ENCODE data around the gene TMEM37. TPM values are rescaled to one million over a fixed set of nuclear protein-coding genes. Genes with fewer than 3 reads are reported as not detected.

Gene TMEM37
- polyA plus RNA-seq, 3 donors = 6.0 to 77.7 (median 9.2) TPM

DNA sequence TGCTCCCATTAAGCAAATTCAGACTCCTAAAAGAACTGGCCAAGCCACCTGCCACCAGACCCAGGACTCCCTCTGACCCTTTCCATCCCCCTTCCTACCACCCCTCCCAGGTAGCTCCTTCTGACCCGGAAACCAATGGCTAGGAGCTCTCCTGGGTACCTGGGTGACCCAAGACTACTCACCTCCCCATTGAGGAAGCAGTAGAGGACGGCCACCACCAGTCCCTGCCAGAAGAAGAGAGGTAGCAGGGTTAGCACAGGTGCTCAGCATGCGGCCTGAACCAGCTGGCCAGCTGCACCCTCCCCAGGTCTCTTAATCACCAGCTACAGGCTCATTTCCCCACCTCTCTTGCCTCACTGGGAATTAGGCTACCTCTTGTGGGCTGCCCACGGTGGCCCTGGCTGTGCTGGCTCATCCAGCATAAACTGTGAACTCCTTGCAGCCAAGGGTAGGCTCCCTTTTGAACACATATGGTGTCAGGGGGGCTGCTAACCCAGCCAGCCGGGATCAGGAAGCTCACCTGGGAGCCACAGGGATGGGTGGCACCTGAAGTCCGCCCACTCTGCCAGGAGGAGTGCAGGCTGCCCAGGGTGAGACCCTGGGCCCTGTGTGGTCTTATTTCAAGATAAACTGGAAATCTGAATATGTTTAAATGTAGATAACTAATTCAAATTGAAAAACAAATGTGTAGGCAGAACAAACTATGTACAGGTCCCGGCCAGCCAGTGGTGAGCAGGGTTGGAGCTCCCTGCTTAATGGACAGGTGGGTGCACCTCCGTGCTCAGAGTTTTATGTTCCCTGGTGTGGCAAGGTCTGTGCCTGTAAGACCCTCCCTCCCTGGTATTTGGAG, 9.9 kb downstream of the TMEM37 start:
- no peak overlapping the region for H3K27ac ChIP-seq (ENCODE audit: low read depth, low read length)

DNA sequence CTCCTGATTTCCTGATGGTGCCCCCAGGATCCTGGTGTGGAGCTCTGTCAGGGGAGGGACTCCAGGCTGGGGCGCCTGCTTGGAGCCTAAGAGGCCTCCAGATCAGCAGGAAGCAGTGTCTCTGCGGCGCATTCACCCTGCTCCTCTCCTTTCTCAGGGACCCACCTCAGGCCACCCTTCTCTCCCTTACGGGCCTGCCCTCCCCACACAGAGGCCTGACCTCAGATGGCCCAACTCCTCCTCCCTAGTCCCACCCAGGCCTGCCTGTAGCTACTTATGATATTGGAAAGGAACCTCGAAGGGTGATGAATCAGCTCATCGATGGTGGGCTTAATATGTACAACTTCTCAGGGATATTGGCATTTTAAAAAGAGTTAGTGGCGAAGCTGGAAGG, 10.6 kb downstream of the TMEM37 start:
- 76 to 89% (median 85%) methylated on average over 7 of the region's 7 CpGs for WGBS, 3 donors
- no peak overlapping the region for H3K27ac ChIP-seq (ENCODE audit: low read depth, low read length)

More for the DNA sequence above, 9.9 kb downstream of the TMEM37 start:
- 82 to 85% (median 84%) methylated on average over 8 of the region's 8 CpGs for WGBS, 3 donors

DNA sequence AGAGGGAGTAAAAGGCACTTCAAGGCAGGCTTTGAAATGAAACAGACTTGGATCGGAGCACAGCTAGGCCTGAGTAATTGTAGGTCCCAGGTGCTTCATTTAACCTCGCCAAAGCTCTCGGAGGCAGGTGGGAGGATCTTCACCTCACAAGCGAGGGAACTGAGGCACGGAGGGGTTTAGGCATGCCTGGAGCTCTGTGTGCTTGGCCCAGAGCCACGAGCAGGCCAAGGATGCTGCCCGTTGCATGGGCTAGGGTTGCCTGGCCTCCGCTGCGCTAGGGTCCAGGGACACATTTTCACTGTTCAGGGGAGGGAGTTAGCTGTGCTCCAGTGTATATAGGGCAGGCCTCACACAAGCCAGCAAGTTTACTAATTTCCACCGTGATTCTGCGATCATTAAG, 11.2 kb downstream of the TMEM37 start:
- WGBS, 3 donors = 89 to 92% (median 92%) methylated on average over 11 of the region's 11 CpGs
- no peak overlapping the region for H3K27ac ChIP-seq (ENCODE audit: low read depth, low read length)

DNA sequence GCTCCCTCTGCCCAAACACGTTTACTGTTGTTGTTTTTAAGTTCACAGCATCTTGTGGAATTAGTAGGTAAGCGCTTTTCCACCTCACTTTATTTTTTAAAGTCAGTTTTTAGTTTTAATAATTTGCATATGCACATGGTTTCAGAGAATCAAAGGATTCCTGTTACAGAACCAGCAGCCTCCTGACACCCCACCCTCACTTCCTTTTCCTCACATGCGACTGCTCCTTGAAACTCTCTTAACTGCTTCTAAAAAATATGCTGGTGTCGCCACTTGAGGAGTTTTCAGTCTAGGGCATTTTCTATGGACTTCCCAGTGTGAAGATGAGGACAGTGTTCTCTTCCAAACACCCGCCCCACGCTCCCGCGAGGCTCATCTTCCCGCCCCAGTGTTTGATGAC, 14.4 kb downstream of the TMEM37 start:
- 52 to 89% (median 58%) methylated on average over 9 of the region's 9 CpGs for WGBS, 3 donors
- H3K27ac ChIP-seq (ENCODE audit: low read depth, low read length) = no peak overlapping the region

DNA sequence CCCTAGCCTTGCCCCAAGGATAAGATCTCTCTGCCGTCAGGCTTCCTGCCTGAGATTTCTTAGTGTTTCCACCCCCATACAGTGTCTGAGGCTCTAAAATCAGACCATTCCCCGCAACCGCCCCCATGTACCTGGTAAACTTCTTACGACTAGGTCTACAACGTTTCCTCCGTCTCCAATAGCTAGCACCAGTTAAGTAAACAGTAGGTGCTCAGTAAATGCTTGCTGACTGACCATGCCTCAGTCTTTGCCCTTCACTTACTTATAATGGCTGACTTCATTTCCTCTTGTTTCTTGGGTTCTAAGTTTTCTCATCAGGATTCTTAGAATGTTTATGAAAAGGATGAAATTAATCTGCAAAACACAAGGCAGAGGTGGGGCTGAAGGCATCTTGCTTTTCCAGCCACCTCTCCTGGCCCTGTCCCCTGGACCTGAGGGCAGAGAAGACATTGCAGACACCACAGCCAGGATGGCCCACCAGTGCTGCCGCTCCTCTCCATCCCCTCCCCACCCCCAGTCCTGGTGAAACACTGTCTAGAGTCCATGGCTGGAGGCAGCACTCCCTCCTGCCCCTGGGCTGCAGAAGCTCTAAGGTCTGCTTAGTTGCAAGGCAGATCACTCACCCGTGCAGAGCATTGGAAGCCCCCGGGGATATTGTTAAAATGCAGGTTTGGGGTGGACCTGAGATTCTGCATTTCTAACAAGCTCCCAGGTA, 16.9 kb downstream of the TMEM37 start:
- no peak overlapping the region for H3K27ac ChIP-seq (ENCODE audit: low read depth, low read length)
- WGBS, 3 donors = 82 to 87% (median 82%) methylated on average over 9 of the region's 9 CpGs

DNA sequence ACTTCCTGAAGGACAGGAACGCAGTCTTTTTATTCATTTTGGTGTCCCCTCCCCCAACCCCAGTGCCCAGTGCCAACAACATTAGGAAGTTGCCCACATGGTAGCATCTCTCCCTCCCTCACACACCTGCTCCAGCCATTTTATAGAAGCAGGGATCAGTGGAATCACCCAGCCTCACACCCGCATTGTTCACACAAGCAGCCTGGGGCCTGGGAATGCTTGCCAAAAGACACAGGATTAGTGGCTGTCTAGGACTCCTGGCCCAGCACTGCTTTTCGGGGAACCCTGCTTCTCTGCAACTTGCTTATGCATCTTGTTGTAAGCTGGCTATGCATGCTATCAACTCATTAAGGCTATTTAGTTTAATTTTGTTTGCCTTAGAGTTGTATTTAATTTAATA, 17.9 kb downstream of the TMEM37 start:
- H3K27ac ChIP-seq (ENCODE audit: low read depth, low read length) = no peak overlapping the region
- 80 to 85% (median 82%) methylated on average over 3 of the region's 3 CpGs for WGBS, 3 donors

DNA sequence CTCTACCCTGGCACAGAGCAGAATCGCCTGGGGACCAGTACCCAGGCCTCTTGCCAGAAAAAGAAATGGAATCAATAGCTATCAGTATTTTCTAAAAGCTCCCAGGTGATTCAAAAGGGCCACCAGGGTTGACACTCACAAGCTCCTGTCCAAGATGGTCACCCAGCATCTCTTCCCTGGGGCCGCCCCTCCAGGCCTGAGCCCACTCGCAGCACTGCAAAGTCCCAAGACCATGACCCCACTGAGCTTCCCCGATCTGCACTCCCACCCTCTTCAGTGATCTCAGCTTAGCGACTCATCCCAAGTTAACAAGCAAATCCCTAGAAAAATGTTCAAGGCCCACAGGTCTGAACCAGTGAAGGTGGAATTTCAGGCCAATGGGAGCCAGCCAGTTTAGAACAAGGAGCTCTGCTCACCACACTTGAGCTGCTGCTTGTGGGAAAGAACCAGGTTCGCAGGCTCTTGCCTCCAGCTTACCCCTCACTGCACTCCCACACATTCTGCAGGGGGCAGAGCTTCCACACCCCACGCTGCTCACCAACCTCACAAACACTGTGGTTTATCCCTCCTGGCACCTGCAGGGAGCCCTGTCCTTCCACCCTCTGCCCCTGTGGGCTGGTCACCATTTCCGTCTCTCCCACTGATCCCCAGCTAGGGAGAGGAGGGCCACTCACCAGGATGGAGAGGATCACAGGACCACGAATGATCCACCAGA, 19.8 kb downstream of the TMEM37 start:
- 89 to 90% (median 89%) methylated on average over 9 of the region's 9 CpGs for WGBS, 3 donors
- H3K27ac ChIP-seq (ENCODE audit: low read depth, low read length) = no peak overlapping the region

DNA sequence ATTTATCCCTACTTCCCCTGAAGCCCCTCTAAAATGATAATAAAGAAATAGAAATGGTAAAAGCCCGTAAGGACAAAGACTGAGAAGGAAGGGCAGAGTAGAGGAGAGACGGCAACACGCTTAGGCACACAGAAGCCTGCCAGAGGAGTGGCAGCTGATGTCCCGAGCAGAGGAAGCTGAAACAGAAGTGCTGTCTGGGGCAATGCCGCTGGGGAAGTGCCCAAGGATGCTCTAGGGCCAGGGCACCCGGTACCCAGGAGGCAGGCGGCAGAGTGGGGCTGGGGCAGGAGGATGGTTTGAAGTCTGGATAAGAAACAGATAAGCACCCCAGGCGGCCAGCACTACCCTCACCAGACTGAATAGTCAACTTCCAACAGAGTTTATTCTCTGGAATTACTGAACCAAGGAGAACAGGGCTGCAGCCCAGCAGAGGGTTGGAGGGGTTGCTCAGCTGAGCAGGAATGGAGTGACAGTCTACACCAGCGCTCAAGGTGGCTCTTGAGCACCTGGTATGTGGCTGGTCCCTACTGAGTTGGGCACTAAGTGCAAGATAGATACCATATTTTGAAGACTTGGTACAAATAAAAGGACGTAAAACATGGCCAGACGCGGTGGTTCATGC, 22.4 kb downstream of the TMEM37 start:
- H3K27ac ChIP-seq (ENCODE audit: low read depth, low read length) = no peak overlapping the region
- 66 to 83% (median 75%) methylated on average over 12 of the region's 12 CpGs for WGBS, 3 donors

DNA sequence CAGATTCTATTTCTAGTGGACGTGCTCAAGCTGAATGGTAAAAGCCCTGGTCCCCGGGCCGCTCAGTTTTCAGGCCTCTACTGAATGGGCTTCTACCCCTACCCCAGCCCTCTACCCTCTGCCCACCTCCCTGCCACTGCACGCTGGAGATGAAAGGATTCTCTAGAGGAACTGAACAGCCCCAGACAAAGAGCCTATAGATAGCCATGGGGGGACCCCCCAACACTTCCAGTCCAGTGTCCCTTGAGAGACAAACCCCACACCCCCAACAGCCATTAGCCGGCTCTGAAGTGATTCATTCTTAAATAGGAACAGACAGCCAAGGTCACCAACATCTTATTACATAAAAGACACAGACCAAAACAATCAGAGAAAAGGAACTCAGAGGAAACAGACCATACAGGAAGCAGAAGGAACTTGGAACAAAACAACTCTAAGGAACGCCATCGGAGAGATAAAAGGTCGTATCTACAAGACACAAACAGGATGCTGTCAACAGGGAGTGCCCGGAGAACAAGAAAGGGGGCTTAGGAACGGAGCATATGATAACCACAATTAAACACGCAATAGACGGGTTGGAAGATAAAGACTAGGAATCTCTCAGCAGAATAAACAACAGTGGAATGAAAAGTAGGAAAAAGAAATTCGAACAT, 23.5 kb downstream of the TMEM37 start:
- H3K27ac ChIP-seq (ENCODE audit: low read depth, low read length) = no peak overlapping the region
- WGBS, 3 donors = 40 to 65% (median 40%) methylated on average over 13 of the region's 13 CpGs

DNA sequence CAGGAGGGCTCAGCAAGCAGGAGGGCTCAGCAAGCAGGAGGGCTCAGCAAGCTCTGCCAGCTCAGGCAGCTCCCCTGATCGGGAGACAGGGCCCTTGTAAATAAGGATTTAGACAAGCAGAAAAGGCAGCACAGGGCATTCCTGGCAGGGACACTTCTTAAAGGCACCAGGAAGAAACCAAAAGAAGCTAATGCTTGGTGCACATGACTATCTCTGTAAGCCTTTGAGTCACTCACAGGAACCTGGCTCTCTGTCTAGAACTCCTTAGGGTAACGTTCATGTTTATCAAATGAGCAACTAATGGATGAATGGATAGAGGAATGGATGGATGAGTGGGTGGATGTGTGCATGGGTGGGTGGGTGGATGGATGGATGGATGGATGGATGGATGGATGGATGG, 28.4 kb downstream of the TMEM37 start:
- H3K27ac ChIP-seq (ENCODE audit: low read depth, low read length) = no peak overlapping the region
- 70 to 77% (median 73%) methylated on average over 2 of the region's 2 CpGs for WGBS, 3 donors

DNA sequence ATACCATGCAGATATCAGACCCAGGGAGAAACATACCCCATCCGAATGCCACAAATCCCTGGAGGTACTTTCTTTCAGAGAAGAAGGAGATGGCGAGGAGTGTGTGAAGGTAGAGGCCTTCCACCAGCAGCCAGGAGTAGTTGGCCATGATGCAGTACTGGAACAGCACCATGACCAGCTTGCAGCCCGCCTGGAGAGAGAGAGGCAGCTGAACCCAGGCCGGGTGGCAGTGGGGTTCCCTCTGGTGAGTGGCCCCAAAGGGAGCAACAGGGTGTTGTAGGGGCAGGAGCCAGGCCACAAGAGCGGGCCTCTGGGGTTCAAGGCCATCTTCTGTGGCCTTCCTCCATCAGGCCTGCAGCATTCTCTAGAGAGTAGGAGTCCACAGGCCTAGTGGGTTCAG, 30.2 kb downstream of the TMEM37 start:
- no peak overlapping the region for H3K27ac ChIP-seq (ENCODE audit: low read depth, low read length)
- WGBS, 3 donors = 94 to 98% (median 95%) methylated on average over 5 of the region's 5 CpGs

DNA sequence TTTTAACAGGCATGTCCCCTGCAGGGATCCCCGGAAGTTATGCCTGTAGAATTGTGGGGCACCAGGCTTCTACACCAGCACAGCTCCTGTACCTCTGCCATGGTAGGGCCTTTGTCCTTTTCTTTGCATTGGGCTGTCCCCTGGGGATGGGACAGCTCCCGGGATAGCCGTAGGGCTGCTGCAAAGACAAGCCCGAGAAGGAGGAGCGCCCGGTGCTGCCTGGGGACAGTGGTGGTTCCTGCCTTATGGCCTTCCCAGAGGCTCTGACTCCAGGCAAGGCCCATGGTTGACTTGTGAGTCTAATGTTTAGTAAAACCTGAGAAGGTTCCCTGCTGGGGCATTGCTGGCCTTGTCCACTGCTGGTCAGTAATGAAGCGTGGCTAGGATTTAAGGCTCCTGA, 30.9 kb downstream of the TMEM37 start:
- 91 to 99% (median 94%) methylated on average over 7 of the region's 7 CpGs for WGBS, 3 donors
- no peak overlapping the region for H3K27ac ChIP-seq (ENCODE audit: low read depth, low read length)

DNA sequence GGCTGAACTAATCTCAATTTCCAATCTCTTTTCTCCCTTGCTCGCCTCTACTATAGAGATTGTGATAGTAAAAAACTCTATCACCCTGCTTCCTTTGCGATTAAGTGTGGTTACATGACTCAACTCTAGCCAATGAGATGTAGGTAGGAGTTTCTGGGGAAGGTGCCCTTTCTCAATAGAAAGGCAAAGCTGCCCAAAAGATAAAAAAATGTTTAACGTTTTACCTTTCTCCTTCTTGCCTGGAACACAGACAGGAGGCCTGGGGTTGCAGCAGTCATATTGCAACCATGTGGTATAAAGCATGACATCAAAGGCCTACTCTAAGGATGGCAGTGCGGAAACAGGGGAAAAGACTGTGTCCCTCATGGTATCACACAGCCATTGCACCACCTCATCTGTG, 31.5 kb downstream of the TMEM37 start:
- no peak overlapping the region for H3K27ac ChIP-seq (ENCODE audit: low read depth, low read length)
- 60 to 83% (median 60%) methylated on average over 4 of the region's 4 CpGs for WGBS, 3 donors

DNA sequence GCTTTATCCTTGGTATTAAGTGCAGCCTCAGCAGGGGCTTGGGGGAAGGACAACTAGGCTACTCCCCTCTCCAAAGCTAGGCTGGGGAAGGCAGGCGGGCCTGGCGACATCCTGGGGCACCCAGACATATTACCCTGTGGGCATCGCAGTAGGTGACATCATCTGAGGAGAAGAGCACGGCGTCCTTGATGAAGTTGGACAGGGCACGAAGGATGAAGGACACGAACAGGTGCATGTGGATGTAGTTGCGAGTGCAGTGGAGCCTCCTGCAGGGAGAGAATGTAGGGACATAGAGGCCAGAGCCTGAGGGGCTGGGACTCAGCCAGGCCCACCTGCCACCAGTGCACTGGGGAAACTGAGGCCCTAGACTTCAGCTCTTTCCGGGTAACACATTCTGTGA, 32.3 kb downstream of the TMEM37 start:
- no peak overlapping the region for H3K27ac ChIP-seq (ENCODE audit: low read depth, low read length)
- 89 to 95% (median 93%) methylated on average over 9 of the region's 9 CpGs for whole genome bisulfite sequencing, 3 donors

DNA sequence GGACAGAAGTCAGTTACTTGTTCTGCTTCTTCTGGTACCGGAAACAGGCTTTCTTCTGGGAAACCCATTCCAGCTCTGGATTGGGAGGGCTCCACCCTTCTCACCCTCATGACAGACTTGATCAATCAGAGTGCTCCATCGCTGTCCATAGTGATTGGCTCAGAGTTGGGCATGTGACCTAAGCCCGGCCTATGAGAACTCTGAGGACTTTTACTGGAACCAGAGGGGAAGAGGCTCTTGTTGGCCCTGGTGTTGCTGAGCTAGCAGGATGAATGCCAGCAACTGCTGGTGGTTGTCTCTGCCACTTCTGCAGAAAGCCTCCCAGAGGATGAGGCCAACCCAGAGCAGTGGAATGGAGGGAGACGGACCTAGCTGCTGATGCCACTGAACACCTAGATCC, 33.3 kb downstream of the TMEM37 start:
- WGBS, 3 donors = 87 to 91% (median 91%) methylated on average over 4 of the region's 4 CpGs
- no peak overlapping the region for H3K27ac ChIP-seq (ENCODE audit: low read depth, low read length)

DNA sequence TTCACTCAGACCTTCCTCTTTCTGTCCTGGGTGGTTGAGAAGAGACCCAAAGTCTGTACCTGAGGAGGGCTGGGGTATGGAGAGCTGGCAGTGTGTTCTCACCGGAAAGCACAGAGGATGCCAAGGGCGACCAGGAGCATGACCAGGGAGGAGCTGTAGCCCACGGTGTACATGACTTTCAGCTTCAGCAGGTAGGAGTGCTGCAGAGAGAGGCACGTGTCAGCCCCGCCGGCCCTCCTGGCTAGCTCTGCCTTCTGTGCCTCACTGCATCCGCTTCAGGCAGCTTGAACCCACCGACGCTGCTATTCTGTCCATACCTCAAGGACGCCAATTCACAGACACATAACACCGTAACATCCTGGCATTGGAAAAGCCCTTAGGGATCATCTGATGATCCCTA, 34.0 kb downstream of the TMEM37 start:
- H3K27ac ChIP-seq (ENCODE audit: low read depth, low read length) = no peak overlapping the region
- whole genome bisulfite sequencing, 3 donors = 93 to 99% (median 93%) methylated on average over 11 of the region's 11 CpGs

DNA sequence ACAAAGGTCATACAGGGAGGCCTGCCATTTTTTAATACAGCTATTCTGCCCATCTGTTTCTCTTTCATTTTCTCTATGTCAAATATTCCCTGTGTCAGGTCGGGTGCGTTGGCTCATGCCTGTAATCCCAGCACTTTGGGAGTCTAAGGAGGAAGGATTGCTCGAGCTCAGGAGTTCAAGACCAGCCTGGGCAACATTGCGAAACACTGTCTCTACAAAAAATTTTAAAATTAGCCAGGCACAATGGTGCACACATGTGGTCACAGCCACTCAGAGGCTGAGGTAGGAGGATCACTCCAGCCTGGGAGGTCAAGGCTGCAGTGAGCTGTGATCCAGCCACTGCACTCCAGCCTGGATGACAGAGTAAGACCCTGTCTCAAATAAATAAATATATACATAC, 34.7 kb downstream of the TMEM37 start:
- 80 to 90% (median 86%) methylated on average over 4 of the region's 4 CpGs for WGBS, 3 donors
- H3K27ac ChIP-seq (ENCODE audit: low read depth, low read length) = no peak overlapping the region
